HG02884 (cell line): Measurements from ENCODE around the gene CD6.

Experiments
- ATAC-seq: cut with Tn5 transposase; IDR thresholded peaks from one replicate; pipeline ENCODE4 v1.9.1; 2021; ENCODE audit warnings: mild to moderate bottlenecking, moderate library complexity; ENCODE audit not compliant: unreplicated experiment

Gene CD6

GRCh38 chr11:60982184-60982583, 10.7 kb downstream of the CD6 start:
- no peak for ATAC-seq

- no peak for ATAC-seq
These were observed 12.7 kb downstream of the CD6 start for GRCh38 chr11:60984149-60984548.

GRCh38 chr11:60984636-60985035, 13.2 kb downstream of the CD6 start:
- no peak for ATAC-seq

DNA sequence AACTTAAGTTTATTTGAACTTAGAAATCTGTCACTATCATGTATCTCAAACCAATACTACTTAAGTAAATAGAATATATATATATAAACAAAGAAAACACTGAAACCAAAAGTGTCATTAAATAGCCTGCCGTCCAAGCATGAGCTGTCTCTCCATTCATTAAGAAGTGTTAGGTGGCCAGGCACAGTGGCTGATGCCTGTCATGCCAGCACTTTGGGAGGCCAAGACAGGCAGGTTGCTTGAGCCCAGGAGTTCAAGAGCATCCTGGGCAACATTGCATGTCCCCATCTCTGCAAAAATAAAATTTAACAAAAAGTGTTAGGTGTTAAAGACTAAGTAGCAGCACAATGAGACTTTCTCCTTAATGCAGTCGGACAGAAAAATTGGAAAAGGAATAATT, 14.0 kb downstream of the CD6 start:
- ATAC-seq = no peak

GRCh38 chr11:60985991-60986915, 14.8 kb downstream of the CD6 start:
- ATAC-seq = no peak

GRCh38 chr11:60987577-60988277, 16.2 kb downstream of the CD6 start:
- no peak for ATAC-seq

DNA sequence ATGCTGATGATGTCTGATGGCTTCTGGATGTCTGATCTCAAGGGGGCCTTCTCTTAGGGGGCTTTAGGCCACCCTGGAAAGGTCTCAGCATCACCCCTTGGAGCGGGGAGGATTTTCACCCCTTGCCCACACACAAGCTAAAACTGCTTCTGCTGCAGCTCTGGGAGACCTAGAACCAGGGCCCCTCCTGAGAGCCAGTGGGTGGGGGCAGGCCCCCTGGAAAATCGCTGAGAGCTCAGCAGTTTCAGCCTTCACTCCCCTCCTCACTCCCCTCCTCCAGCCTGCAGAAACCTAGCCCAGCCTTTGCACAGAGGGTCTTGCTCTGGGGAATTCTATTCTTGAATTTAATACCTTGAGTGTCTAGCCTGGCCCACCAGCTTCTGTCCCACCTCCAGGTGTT, 17.2 kb downstream of the CD6 start:
- no peak for ATAC-seq

DNA sequence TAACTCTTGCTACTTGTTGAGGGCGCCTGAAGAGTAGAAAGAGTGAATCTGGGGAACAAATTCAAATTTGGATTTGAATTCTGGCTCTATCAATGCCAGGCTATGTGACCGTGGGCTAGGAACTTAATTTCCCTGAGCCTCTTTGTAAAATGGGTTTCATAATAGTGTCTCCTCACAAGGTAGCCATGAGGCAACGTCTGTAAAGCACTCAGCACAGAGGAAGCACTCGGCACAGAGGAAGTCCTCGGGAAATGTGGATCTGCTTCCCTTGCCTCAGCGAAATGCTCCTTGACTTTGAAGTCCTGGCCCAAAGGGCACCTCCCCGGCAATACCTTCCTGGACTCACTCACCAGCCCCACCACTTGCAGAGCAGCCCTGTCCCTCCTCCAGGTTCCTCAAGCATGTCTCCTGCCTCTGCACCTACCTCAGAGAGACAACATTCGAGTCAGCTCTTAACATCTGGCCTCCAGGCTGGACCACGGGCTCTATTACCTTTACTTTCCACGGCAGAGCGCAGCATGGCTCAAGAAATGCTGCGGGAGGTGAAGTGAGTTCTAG, 17.7 kb downstream of the CD6 start:
- ATAC-seq = no peak

DNA sequence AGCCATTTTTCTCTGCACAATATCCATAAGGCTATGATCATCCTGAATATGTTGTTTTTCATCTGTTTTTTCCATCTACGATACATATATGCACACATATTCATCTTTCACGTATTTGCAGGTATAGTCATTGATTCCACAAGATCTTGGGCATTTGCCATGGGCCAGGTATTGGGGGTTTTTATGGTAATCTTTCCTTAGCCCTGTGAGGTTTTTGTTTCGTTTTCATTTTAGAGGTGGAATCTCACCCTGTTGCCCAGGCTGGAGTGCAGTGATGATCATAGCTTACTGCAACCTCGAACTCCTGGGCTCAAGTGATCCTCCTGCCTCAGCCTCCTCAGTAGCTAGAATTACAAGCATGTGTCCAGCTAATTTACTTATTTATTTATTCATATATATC, 20.0 kb downstream of the CD6 start:
- no peak for ATAC-seq

DNA sequence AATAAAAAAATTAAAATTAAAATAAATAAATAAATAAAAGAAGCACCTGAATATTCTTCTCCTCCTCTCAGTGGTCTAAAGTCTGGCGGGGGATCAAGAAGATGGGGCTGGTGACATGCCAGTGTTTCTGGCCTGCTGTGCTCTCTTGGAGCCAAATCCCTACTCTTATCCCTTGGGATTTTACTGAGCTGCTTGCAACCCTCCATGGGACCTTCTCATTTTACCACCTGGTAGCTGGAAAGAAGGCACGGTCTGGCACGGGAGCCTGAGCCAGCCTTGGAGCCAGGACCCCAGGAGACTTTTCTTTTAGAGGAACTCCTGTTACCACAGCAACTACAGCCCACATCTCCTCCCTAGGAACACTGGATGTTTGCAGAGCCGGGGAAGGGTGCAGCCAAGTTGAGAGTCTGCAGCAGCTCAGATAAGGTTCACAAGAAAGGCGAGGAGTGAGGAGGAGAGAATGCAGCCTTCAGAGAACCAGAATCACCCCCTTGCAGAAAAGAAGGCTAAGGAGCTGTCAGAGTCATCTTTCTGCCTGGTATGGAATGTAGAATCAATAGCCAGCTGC, 21.4 kb downstream of the CD6 start:
- no peak for ATAC-seq

GRCh38 chr11:60993615-60994014, 22.1 kb downstream of the CD6 start:
- no peak for ATAC-seq

DNA sequence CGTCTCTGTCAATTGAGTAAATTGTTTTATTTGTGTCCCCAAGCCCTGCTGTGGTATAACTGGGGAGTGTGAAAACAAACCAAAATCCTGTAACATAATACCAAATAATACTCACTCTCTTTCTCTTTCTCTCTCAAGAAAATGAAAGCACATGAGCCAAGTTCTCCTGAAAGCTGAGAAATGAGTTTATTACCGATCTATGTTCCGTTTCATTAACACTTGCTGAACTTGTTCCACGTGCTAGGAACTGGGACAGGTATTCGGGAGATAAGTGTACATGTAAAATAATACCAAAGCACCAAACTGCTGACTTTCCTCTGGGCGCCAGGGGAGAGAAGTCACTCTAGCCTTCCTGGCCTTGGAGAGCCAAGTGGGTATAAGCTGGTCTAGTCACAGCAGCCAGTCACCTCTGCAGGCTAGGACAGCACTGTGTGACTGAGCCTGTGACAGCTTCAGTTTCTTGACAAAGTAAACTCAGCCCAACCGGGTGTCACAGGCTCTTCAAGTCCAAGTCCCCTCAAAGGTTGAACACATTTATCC, 23.1 kb downstream of the CD6 start:
- ATAC-seq = no peak

- ATAC-seq = no peak
These were observed 24.3 kb downstream of the CD6 start for GRCh38 chr11:60995798-60996197.

DNA sequence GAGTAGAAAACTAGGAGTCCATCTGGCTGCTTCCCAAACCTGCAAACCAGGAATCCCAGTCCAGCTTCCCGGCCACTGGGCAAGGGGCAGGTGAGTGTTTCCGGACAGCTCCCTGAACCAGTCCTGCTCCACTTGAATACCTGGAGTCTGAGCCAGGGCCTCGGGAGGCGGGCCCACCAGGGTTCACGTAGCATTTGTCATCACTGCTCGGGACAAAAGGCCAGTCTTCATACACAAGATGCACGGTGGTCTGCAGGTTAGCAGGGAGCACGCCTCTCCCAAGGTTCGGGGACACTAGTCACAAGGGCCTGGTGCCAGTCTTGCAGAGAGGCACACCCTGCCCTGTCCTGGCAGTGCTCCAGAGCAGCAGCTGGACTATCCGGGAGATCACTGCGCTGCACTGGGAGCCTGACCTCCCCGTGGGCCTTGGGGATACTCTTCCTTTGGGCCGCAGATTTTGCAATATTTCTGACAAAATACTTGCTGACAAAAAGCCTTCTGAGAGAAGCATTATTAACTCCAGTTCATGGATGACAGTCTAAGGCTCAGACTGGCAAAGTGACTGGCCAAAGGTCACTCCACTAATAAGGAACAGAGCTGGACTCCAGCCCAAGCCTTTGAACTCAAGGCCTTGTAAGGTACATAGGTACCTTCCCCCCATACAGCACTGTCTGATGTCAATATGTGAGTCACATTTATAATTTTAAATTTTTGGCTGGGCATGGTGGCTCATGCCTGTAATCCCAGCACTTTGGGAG, 25.1 kb downstream of the CD6 start:
- no peak for ATAC-seq

DNA sequence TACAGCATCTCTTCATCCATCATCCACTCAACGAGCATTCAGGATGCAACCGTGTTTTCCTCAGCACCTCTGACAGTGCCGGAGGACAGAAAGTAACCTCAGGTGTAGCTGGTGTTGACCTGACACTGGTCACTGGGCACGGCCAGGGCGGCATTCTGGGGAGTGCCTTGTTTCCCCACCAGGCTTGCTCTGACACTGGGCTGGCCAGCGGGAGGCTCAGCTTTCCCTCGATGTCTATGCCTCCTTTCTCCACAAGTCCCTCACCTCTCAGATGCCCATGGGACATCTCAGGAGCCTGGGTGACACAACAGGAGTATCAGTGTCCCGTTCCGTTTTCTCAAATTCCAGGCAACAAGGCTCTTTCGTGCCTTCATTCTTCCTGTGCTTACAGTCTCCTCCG, 28.9 kb downstream of the CD6 start:
- ATAC-seq = no peak

DNA sequence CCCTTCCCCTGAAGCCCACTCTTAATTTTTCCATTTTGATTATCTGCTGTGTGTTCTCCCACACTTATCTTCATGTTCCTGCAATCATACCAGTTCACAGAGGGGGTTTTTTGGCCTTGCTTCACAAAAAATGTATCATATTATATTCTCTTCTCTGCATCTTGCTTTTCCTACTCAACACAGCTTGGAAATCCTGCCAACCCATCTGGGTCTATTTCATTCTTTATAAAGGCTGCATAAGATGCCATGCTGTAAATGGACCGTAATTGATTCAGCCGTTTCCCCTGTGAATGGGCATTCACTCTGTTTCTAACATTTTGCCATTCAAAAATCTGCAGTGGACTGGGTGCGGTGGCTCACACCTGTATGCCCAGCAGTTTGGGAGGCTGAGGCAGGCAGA, 30.5 kb downstream of the CD6 start:
- no peak for ATAC-seq

DNA sequence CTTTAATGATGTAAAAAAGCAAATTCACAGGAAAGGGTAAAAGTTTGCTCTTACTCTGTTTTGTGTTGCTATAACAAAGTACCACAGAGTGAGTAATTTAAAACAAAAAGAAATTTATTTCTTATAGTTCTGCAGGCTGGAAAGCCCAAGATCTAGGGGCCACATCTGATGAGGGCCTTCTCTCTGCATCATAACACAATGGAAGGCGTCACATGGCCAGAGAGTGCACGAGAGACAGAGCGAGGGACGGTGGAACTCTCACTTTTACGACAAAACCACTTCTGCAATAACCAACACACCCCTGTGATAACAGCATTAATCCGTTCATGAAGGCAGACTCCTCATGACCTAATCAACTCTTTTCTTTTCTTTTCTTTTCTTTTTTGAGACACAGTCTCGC, 31.1 kb downstream of the CD6 start:
- ATAC-seq = no peak

- ATAC-seq = no peak
These were observed 32.7 kb downstream of the CD6 start for GRCh38 chr11:61004180-61004611.

DNA sequence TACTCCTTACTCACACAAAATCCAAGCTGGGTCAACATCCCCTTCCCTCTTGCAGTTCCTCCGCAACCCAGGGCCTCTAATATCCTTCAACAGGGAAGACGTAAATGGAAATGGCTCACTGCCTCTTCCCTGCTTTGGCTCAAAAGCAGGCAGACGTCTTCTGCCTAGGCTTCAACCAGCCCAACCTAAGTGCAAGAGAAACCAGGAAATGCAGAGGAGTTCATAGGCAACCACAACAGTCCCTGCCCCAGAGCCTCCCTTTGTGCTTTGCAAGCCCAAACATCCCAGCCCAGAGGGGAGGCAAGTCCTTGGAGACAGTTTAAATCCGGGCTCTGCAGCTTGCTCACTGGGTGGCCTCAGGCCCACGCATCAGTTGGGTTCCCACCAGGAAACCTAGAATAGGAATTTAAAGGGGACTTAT, 33.3 kb downstream of the CD6 start:
- no peak for ATAC-seq

GRCh38 chr11:61007383-61007955, 36.0 kb downstream of the CD6 start:
- ATAC-seq = no peak
